GM23338 (cell line): ENCODE data around the gene COMMD2. TPM values are rescaled to one million over a fixed set of nuclear protein-coding genes. Genes with fewer than 3 reads are reported as not detected.

ENCODE experiments used
- polyA plus RNA-seq: library from polyadenylated mRNA; unstranded; fragments of >200 nt; fragmentation: Nextera tagmentation; extraction: Ambion mirVana; gene quantifications from 2 replicates; pipeline ENCODE4 v1.2.1, GENCODE V29; 2016
- small RNA-seq: library from RNA; depleted of rRNA; stranded (forward); fragments of <200 nt; gene quantifications from one replicate; pipeline ENCODE3, GENCODE V24; 2014; ENCODE audit warnings: low replicate concordance
- total RNA-seq: library from RNA; depleted of rRNA; stranded (reverse); fragments of >200 nt; shearing (Covaris generic); gene quantifications from 2 replicates; pipeline ENCODE4 v1.2.3, GENCODE V29; 2014; rRNA removed

Gene COMMD2
- total and polyA plus RNA-seq, 2 experiments from 2014 or later: 55.5 to 61.1 TPM

Small RNA genes within 50 kb of the gene (small RNA-seq; reads per million reads assigned to genes)
- not detected for gene RNU6-507P

Other genes with a start within 250 kb of the COMMD2 start
- gene WWTR1, start 94.5 kb downstream of the COMMD2 start, total RNA-seq: 26.2 and 31.1 TPM in 2 replicates
- 21.0 and 25.1 TPM in 2 replicates for gene WWTR1, start 94.5 kb downstream of the COMMD2 start, polyA plus RNA-seq
- gene ANKUB1, start 40.1 kb upstream of the COMMD2 start, total RNA-seq: not detected in 2 replicates
- gene ANKUB1, start 40.1 kb upstream of the COMMD2 start, polyA plus RNA-seq: not detected in 2 replicates
- gene RNF13, start 60.7 kb upstream of the COMMD2 start, total RNA-seq: 43.1 and 46.3 TPM in 2 replicates
- 69.8 and 101 TPM in 2 replicates for gene RNF13, start 60.7 kb upstream of the COMMD2 start, polyA plus RNA-seq
- gene PFN2, start 218.4 kb upstream of the COMMD2 start, total RNA-seq: 200 and 212 TPM in 2 replicates
- 173 and 183 TPM in 2 replicates for gene PFN2, start 218.4 kb upstream of the COMMD2 start, polyA plus RNA-seq